Liver (tissue), 9 donors: ENCODE data around the gene OR13G1. TPM values are rescaled to one million over a fixed set of nuclear protein-coding genes. Genes with fewer than 3 reads are reported as not detected.

Experiments
- DNase-seq: peaks from one replicate; pipeline ENCODE4 v3.0.0-alpha.2; 2017; ENCODE audit warnings: low spot score
- H3K27ac ChIP-seq, 2 donors: one replicate each; pipeline ENCODE4 v1.7.0; 2013; ENCODE audit warnings: inconsistent platforms in 2 of 2, low read length in 2 of 2, control low read depth in 1 of 2, low read depth in 1 of 2, mild to moderate bottlenecking in 1 of 2
- H3K27me3 ChIP-seq, 4 donors: one replicate each; pipeline versions ENCODE4 v1.6.1 to v1.7.0; 2013; ENCODE audit warnings: low read length in 3 of 4, inconsistent platforms in 1 of 4, mild to moderate bottlenecking in 1 of 4, moderate library complexity in 1 of 4; ENCODE audit not compliant: control insufficient read depth in 4 of 4, insufficient read depth in 4 of 4
- H3K36me3 ChIP-seq, 4 donors: one replicate each; pipeline versions ENCODE4 v1.6.1 to v1.7.0; 2013; ENCODE audit warnings: low read length in 3 of 4, mild to moderate bottlenecking in 3 of 4, low read depth in 1 of 4, moderate library complexity in 1 of 4; ENCODE audit not compliant: control insufficient read depth in 4 of 4, insufficient read depth in 3 of 4
- H3K4me1 ChIP-seq, 4 donors: one replicate each; pipeline versions ENCODE4 v1.6.1 to v1.7.0; 2013; ENCODE audit warnings: low read length in 3 of 4, mild to moderate bottlenecking in 3 of 4, moderate library complexity in 1 of 4; ENCODE audit not compliant: control insufficient read depth in 4 of 4, insufficient read depth in 4 of 4
- H3K4me3 ChIP-seq, 3 donors: one replicate each; pipeline versions ENCODE4 v1.6.1 to v1.7.0; 2013; ENCODE audit warnings: low read length in 3 of 3, control low read depth in 1 of 3, low read depth in 1 of 3, mild to moderate bottlenecking in 1 of 3
- H3K9ac ChIP-seq, 2 donors: one replicate each; pipeline ENCODE4 v1.7.0; 2013; ENCODE audit warnings: low read length in 2 of 2, mild to moderate bottlenecking in 2 of 2, moderate library complexity in 2 of 2, control low read depth in 1 of 2, low read depth in 1 of 2
- H3K9me3 ChIP-seq, 4 donors: one replicate each; pipeline versions ENCODE4 v1.6.1 to v1.7.0; 2013; ENCODE audit warnings: low read length in 3 of 4; ENCODE audit not compliant: control insufficient read depth in 4 of 4
- CTCF ChIP-seq: fragments of 150-350 bp; IDR thresholded peaks from 2 replicates; pipeline ENCODE4 v1.5.1; 2017; ENCODE audit warnings: improper control_type of control experiment, low read depth, low read length; ENCODE audit not compliant: missing input control
- EGR1 ChIP-seq, 2 donors: IDR thresholded peaks; 2 replicates each; pipeline ENCODE4 v1.6.1; 2016 to 2018; ENCODE audit warnings: antibody characterized with exemption in 2 of 2, low read depth in 2 of 2
- FOXA2 ChIP-seq: IDR thresholded peaks from 2 replicates; pipeline ENCODE4 v1.6.1; 2016; ENCODE audit warnings: antibody characterized with exemption
- HNF4A ChIP-seq, 2 donors: conservative IDR thresholded peaks; 2 replicates each; pipeline ENCODE4 v1.6.1; 2016; ENCODE audit warnings: antibody characterized with exemption in 2 of 2, mild to moderate bottlenecking in 2 of 2
- JUND ChIP-seq, 2 donors: IDR thresholded peaks; 2 replicates each; pipeline ENCODE4 v1.6.1; 2016; ENCODE audit warnings: antibody characterized with exemption in 2 of 2
- RAD21 ChIP-seq, 2 donors: IDR thresholded peaks; 2 replicates each; pipeline ENCODE4 v1.6.1; 2016; ENCODE audit warnings: antibody characterized with exemption in 2 of 2, mild to moderate bottlenecking in 2 of 2
- REST ChIP-seq: IDR thresholded peaks from 2 replicates; pipeline ENCODE4 v1.6.1; 2016; ENCODE audit warnings: antibody characterized with exemption, mild to moderate bottlenecking
- RXRA ChIP-seq, 2 donors: IDR thresholded peaks; 2 replicates each; pipeline ENCODE4 v1.6.1; 2017 to 2018; ENCODE audit warnings: antibody characterized with exemption in 2 of 2, mild to moderate bottlenecking in 1 of 2
- TAF1 ChIP-seq: conservative IDR thresholded peaks from 2 replicates; pipeline ENCODE4 v1.6.1; 2016; ENCODE audit warnings: antibody characterized with exemption, mild to moderate bottlenecking
- YY1 ChIP-seq: IDR thresholded peaks from 2 replicates; pipeline ENCODE4 v1.6.1; 2016; ENCODE audit warnings: antibody characterized with exemption, mild to moderate bottlenecking
- WGBS: extraction: QIAGEN DNeasy Blood & Tissue Kit; methylation state at CpG from one replicate; pipeline ENCODE4 v1.1.7; 2013; 5-methylcytosine and 5-hydroxymethylcytosine counted together
- polyA plus RNA-seq, 2 donors: library from polyadenylated mRNA; stranded (reverse) in 1 of 2; unstranded in 1 of 2; fragments of 200-250 nt in 1 of 2; fragments of >200 nt in 1 of 2; fragmentation: Nextera tagmentation in 1 of 2; extraction: Ambion mirVana in 1 of 2; gene quantifications; one replicate each; pipeline versions ENCODE4 v1.2.1 to v1.2.3, GENCODE V29; 2013 to 2015
- total RNA-seq, 2 donors: library from RNA; depleted of rRNA; stranded (reverse); fragments of >200 nt; gene quantifications; one replicate each; pipeline ENCODE4 v1.2.3, GENCODE V29; 2014
- TF ChIP-seq, protein P1 (sequence below): IDR thresholded peaks from 2 replicates; pipeline ENCODE4 v1.6.1; 2016; ENCODE audit warnings: antibody characterized with exemption
- TF ChIP-seq, protein P2 (sequence below): IDR thresholded peaks from 2 replicates; pipeline ENCODE4 v1.6.1; 2016; ENCODE audit warnings: antibody characterized with exemption
- TF ChIP-seq, protein P3 (sequence below): IDR thresholded peaks from 2 replicates; pipeline ENCODE4 v1.6.1; 2016; ENCODE audit warnings: antibody characterized with exemption
- donor health status: healthy.
- donor health status: healthy.
- donor health status: healthy.
- donor health status: healthy.
- donor health status: healthy.

Gene OR13G1
- total and polyA plus RNA-seq, 4 donors, result not detected

- Histone ChIP-seq H3K27ac (no peak overlapping the region), H3K4me3 (no peak overlapping the region), H3K4me1 (no peaks in the 10 kb centered on the region), H3K9me3 (no peaks in the 10 kb centered on the region), H3K9ac (no peak overlapping the region), H3K36me3 (no peaks in the 10 kb centered on the region), H3K27me3 (no peaks in the 10 kb centered on the region)
- TF ChIP-seq RAD21 (IDR thresholded peaks at IDR 0.05) (peak; percentile 44 to 53), REST (no peak), CTCF (peak; percentile 47), FOXA2 (no peak)
- DNase-seq, result peak; percentile 48
- 28% methylated on average over 7 of the region's 7 CpGs for WGBS
Observed at GRCh38 chr1:247681288-247681897, 1.9 kb upstream of the OR13G1 start.

DNA sequence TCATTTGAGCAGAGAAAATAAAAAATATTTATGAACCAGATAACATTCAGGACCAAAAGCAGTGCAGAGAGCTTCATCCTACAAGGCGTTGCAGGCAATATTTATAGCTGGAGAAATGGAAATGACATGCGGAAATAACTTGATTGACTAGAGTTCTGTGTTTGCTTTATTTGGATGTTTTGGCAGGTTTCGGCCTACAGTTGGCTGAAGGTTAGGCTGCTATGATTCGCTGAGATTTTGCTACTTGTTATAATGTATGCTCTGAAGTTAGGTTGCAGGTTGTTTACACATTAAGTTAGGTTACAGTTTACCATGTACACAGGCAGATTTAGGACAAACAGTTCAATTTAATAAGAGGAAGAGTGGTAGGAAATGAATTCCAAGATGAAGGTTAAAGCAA, 632 bp upstream of the OR13G1 start:
- H3K27me3 ChIP-seq, result no peaks in the 10 kb centered on the region
- H3K36me3 ChIP-seq, result no peaks in the 10 kb centered on the region
- no peak overlapping the region for H3K4me3 ChIP-seq
- no peak for DNase-seq
- WGBS, result 79% methylated on average over 4 of the region's 4 CpGs
- TF ChIP-seq, protein P1, sequence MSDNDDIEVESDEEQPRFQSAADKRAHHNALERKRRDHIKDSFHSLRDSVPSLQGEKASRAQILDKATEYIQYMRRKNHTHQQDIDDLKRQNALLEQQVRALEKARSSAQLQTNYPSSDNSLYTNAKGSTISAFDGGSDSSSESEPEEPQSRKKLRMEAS, result no peak
- TF ChIP-seq, protein P2, sequence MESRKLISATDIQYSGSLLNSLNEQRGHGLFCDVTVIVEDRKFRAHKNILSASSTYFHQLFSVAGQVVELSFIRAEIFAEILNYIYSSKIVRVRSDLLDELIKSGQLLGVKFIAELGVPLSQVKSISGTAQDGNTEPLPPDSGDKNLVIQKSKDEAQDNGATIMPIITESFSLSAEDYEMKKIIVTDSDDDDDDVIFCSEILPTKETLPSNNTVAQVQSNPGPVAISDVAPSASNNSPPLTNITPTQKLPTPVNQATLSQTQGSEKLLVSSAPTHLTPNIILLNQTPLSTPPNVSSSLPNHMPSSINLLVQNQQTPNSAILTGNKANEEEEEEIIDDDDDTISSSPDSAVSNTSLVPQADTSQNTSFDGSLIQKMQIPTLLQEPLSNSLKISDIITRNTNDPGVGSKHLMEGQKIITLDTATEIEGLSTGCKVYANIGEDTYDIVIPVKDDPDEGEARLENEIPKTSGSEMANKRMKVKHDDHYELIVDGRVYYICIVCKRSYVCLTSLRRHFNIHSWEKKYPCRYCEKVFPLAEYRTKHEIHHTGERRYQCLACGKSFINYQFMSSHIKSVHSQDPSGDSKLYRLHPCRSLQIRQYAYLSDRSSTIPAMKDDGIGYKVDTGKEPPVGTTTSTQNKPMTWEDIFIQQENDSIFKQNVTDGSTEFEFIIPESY, result no peak
- no peak for TF ChIP-seq RXRA (IDR thresholded peaks at IDR 0.05)
- no peak for TF ChIP-seq REST
- TF ChIP-seq CTCF, result no peak
- TF ChIP-seq YY1, result no peak
- TF ChIP-seq TAF1, result no peak
- TF ChIP-seq EGR1 (IDR thresholded peaks at IDR 0.05; ENCODE audit: low read depth in 2 of 2), result no peak
- TF ChIP-seq, protein P3, sequence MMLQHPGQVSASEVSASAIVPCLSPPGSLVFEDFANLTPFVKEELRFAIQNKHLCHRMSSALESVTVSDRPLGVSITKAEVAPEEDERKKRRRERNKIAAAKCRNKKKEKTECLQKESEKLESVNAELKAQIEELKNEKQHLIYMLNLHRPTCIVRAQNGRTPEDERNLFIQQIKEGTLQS, result no peak
- TF ChIP-seq HNF4A (conservative IDR thresholded peaks at IDR 0.05), result no peak
- TF ChIP-seq JUND (IDR thresholded peaks at IDR 0.05), result no peak
- H3K9me3 ChIP-seq, result no peaks in the 10 kb centered on the region
- H3K27ac ChIP-seq, result no peak overlapping the region
- H3K4me1 ChIP-seq, result no peaks in the 10 kb centered on the region
- no peak overlapping the region for H3K9ac ChIP-seq
